ENCODE data around the gene PKNOX2.

Gene PKNOX2

GRCh38 chr11:125470355-125470754, 305.8 kb downstream of the PKNOX2 start:
- TF ChIP-seq POLR2AphosphoS5 (IDR thresholded peaks at IDR 0.05; ENCODE audit: low read depth, low read length) (no peak), SIN3A (IDR thresholded peaks at IDR 0.05; ENCODE audit: borderline replicate concordance, insufficient read depth, low read length) (no peak), FOXP2 (optimal IDR thresholded peaks at IDR 0.05; ENCODE audit: borderline replicate concordance, extremely low read depth, extremely low read length, insufficient read depth) (no peak), REST (IDR thresholded peaks at IDR 0.05; ENCODE audit: insufficient read depth in 1 of 2, low read depth in 2 of 2, low read length in 2 of 2) (no peak), TAF1 (IDR thresholded peaks at IDR 0.05; ENCODE audit: borderline replicate concordance, insufficient read depth, low read length) (no peak)

- TF ChIP-seq TAF1 (IDR thresholded peaks at IDR 0.05; ENCODE audit: borderline replicate concordance, insufficient read depth, low read length) (no peak), POLR2AphosphoS5 (IDR thresholded peaks at IDR 0.05; ENCODE audit: low read depth, low read length) (no peak), FOXP2 (optimal IDR thresholded peaks at IDR 0.05; ENCODE audit: borderline replicate concordance, extremely low read depth, extremely low read length, insufficient read depth) (no peak), SIN3A (IDR thresholded peaks at IDR 0.05; ENCODE audit: borderline replicate concordance, insufficient read depth, low read length) (no peak), REST (IDR thresholded peaks at IDR 0.05; ENCODE audit: insufficient read depth in 1 of 2, low read depth in 2 of 2, low read length in 2 of 2) (no peak)
Observed at GRCh38 chr11:125476721-125477120, 312.2 kb downstream of the PKNOX2 start.

- no peak for TF ChIP-seq SIN3A (IDR thresholded peaks at IDR 0.05; ENCODE audit: borderline replicate concordance, insufficient read depth, low read length)
- no peak for TF ChIP-seq TAF1 (IDR thresholded peaks at IDR 0.05; ENCODE audit: borderline replicate concordance, insufficient read depth, low read length)
- TF ChIP-seq FOXP2 (optimal IDR thresholded peaks at IDR 0.05; ENCODE audit: borderline replicate concordance, extremely low read depth, extremely low read length, insufficient read depth) = no peak
- no peak for TF ChIP-seq POLR2AphosphoS5 (IDR thresholded peaks at IDR 0.05; ENCODE audit: low read depth, low read length)
- TF ChIP-seq REST (IDR thresholded peaks at IDR 0.05; ENCODE audit: insufficient read depth in 1 of 2, low read depth in 2 of 2, low read length in 2 of 2) = no peak
Observed at GRCh38 chr11:125479137-125479536, 314.6 kb downstream of the PKNOX2 start.

GRCh38 chr11:125481531-125481930, 317.0 kb downstream of the PKNOX2 start:
- TF ChIP-seq SIN3A (IDR thresholded peaks at IDR 0.05; ENCODE audit: borderline replicate concordance, insufficient read depth, low read length) (no peak), FOXP2 (optimal IDR thresholded peaks at IDR 0.05; ENCODE audit: borderline replicate concordance, extremely low read depth, extremely low read length, insufficient read depth) (no peak), POLR2AphosphoS5 (IDR thresholded peaks at IDR 0.05; ENCODE audit: low read depth, low read length) (no peak), TAF1 (IDR thresholded peaks at IDR 0.05; ENCODE audit: borderline replicate concordance, insufficient read depth, low read length) (no peak), REST (IDR thresholded peaks at IDR 0.05; ENCODE audit: insufficient read depth in 1 of 2, low read depth in 2 of 2, low read length in 2 of 2) (no peak)
